NCI-H2081 treated with DMSO at 0.1 percent for 48 hours (cell line): ENCODE measurements around the gene WNK1.

Source experiments
- DNase-seq: peaks from one replicate; lab custom pipeline; 2025; lab: John Stamatoyannopoulos, UW

The WNK1 gene

GRCh38 chr12:954741-955140, 202.4 kb downstream of the WNK1 start:
- DNase-seq: no peak

- no peak for DNase-seq
Observed at GRCh38 chr12:955939-956338, 203.6 kb downstream of the WNK1 start.

GRCh38 chr12:958588-959123, 206.3 kb downstream of the WNK1 start:
- DNase-seq: no peak
